GM12874 (cell line): Measurements from ENCODE around the gene KCNC1.

ENCODE experiments used
- CTCF ChIP-seq: IDR thresholded peaks from 2 replicates; pipeline ENCODE4 v1.5.1; 2011; ENCODE audit warnings: low read depth, mild to moderate bottlenecking, control low read depth, low read length, moderate library complexity; ENCODE audit not compliant: insufficient read depth

Gene KCNC1

GRCh38 chr11:17772704-17773600, 38.4 kb downstream of the KCNC1 start:
- TF ChIP-seq CTCF, result no peak

- no peak for TF ChIP-seq CTCF
Observed at GRCh38 chr11:17773674-17774073, 39.1 kb downstream of the KCNC1 start.

GRCh38 chr11:17774232-17775034, 39.9 kb downstream of the KCNC1 start:
- TF ChIP-seq CTCF, result no peak

GRCh38 chr11:17775035-17775348, 40.4 kb downstream of the KCNC1 start:
- no peak for TF ChIP-seq CTCF

GRCh38 chr11:17775507-17776211, 41.1 kb downstream of the KCNC1 start:
- TF ChIP-seq CTCF, result no peak

GRCh38 chr11:17776212-17776875, 41.8 kb downstream of the KCNC1 start:
- TF ChIP-seq CTCF, result no peak

GRCh38 chr11:17777086-17777737, 42.6 kb downstream of the KCNC1 start:
- no peak for TF ChIP-seq CTCF
